GM13977 (cell line): Measurements from ENCODE around the gene NEU1.

Source experiments
- DNase-seq: peaks from one replicate; pipeline ENCODE4 v3.0.0; 2012; ENCODE audit warnings: low spot score
- in situ Hi-C: fragments of 300-500 bp; cut with MboI; formaldehyde crosslinking; loops from one replicate; pipeline ENCODE4 v1.12.0; 2022; ENCODE audit warnings: low sequenced_read_pairs, low pct_unique_long_range_greater_than_20kb, mixed read lengths, inconsistent platforms; ENCODE audit not compliant: unreplicated experiment
- TF ChIP-seq, protein P1 (sequence below): IDR thresholded peaks from 2 replicates; pipeline ENCODE4 v1.5.1; 2012; ENCODE audit warnings: mild to moderate bottlenecking, control low read depth; ENCODE audit not compliant: insufficient read depth; ENCODE audit errors: extremely low read depth, missing control alignments

Gene NEU1

DNA sequence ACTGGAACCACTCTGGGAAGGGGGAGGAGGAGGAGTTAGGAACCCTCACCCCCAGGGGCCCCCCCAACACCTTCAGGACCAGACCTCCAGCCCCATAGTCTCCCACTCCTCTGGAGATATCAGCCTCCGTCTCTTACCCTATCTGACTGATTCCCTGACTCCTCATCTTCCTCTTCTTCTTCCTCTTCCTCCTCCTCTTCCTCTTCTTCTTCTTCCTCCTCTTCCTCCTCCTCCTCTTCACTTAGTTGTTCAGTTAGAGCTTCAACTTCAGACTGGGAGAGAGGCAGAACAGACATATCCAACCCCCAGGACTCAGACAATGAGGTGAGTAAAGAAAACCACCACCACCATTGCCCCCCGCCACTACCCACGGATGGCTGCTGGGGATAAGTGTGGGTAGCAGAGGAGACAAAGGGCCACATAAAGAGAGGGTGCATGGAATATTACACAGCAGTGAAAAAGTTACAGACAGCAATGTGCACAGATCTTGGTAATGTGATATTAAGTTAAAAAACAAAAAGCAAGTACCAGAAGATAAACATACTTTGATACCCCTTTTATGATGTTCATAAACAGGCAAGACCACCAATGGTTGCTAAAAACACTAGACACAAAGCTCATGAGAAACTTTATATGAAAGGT is 26.8 kb upstream of the NEU1 start:
- TF ChIP-seq, protein P1, sequence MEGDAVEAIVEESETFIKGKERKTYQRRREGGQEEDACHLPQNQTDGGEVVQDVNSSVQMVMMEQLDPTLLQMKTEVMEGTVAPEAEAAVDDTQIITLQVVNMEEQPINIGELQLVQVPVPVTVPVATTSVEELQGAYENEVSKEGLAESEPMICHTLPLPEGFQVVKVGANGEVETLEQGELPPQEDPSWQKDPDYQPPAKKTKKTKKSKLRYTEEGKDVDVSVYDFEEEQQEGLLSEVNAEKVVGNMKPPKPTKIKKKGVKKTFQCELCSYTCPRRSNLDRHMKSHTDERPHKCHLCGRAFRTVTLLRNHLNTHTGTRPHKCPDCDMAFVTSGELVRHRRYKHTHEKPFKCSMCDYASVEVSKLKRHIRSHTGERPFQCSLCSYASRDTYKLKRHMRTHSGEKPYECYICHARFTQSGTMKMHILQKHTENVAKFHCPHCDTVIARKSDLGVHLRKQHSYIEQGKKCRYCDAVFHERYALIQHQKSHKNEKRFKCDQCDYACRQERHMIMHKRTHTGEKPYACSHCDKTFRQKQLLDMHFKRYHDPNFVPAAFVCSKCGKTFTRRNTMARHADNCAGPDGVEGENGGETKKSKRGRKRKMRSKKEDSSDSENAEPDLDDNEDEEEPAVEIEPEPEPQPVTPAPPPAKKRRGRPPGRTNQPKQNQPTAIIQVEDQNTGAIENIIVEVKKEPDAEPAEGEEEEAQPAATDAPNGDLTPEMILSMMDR = no peak
- DNase-seq = no peak
- in situ Hi-C loops = no loop called here

DNA sequence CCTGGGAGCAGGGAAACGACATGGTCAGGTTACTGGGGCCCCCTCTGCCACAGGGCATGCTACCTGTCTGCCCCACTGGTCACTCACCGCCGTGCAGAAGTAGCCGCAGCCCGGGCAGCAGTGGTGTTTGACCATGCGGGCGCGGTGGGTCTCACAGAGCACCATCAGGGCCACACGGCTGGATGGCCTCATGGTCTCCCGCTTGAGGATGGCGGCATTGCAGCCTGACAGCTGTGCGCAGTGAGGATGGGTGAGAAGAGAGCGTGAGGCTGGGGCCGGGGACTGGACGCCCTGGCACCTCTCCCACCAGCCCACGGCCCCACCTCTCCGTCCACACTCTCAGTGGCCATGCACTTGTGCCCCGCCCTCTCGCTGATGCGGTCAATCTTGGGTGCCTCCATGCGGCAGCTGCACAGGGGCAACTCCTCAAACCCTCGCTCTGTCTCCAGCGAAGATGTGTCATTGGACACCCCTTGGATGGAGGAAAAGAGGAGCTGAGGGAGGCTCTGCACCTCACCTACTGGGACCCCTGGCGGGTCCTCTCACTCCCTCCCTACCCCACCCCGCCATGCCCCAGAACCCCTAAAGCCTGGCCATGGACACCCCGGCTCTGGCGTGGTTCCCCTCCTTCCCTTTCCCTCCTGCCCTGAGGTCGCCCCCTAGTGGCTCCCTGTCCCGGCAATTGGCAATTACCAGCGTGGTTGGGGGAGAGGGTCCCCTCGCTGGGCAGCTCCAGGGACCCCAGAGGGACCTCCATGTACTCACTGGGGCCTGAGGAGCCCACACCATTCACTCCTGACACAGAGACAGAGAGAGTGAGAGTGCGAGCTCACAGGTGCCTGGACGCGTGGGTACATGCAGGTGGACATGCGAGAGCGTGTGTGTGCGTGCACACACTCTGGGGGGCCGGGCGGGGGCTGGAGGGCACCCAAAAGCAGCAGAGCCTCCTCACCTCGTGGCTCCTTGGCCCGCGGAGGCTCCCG is 25.9 kb upstream of the NEU1 start:
- in situ Hi-C loops = no loop called here
- TF ChIP-seq, protein P1 = peak; percentile 91
- DNase-seq = peak; percentile 73

DNA sequence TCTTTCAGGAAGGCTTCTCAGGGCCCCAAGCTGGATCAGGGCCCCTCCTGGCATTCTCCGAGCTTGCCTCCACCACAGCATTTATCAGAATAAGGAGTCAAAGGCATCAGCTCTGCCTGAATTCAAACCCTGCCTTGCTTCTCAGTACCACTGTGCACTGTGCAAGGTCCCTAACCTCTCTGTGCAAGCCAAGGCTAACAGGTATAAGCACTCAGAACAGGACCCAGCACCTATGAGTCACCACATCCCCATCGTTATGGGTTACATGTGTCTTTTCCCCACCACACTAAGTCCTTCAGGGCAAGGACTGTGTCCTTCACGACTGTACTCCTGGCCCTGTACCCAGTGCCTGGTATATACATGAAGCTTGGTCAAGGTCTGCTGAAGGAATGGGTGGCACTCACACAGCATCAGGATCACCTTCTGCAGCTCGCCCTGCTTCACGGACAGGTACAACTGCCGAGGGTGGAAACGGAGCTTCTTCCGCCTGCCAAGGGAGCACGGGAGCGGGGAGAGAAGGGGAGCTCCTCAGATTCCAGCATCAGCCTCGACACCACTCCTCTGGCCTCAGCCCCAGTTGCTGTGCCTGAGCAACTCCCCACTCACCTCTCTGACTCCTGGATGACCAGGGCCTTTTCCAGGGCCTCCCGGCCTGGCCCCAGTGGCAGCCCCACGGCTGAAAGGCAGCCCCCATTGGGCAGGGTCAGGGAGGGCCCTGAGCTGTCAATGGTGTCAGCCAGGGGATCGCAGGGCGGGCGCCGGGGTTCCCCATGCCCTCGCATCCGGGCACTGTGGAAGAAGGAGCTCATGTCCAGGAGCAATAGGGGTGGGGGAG is 24.8 kb upstream of the NEU1 start:
- TF ChIP-seq, protein P1 = no peak
- DNase-seq = no peak
- in situ Hi-C loops = no loop called here

DNA sequence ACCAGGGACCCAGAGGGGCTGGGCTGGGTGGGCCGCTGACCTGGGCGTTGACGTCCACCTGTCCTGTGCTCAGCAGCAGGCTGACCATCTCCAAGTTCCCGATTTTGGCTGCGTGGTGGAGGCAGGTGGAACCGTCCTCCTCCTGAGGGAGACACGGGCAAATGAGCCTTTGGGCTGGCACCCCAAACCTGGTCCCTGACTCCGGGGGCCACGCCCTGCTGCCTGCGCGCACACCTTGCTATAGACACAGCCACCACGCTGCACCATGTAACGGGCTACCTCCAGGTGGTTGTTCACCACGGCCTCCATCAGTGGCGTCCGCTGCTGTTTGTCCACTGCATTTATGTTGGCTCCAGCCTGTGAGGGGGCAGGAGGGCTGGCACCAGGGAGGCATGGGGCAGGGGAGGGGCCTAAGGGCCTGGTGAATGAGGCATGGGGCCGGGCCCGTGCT is 23.9 kb upstream of the NEU1 start:
- DNase-seq = no peak
- TF ChIP-seq, protein P1 = no peak
- in situ Hi-C loops = no loop called here

DNA sequence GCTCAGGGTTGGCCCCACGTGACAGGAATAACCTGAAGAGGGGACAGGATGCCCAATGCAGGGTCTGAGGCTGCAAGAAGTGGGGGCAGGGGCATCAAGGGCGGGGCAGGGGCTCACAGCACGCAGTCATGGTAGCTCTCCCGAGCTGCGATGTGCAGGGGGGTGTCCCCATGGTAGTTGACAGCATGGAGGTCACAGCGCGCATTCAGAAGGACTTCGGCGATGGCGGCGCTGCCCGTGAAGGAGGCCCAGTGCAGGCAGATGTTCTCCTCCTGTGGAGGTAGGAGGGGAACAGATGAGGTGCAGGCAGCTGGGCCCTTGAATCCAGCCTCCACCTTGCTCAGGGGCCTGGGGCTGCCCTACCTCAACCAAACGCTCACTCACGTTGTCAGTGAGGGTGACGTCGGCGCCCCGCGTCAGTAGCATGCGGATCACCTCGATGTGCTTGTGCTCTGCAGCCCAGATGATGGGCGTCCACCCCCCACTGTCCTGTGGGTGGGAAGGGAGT is 22.0 kb upstream of the NEU1 start:
- TF ChIP-seq, protein P1 = no peak
- DNase-seq = no peak
- in situ Hi-C loops = no loop called here

DNA sequence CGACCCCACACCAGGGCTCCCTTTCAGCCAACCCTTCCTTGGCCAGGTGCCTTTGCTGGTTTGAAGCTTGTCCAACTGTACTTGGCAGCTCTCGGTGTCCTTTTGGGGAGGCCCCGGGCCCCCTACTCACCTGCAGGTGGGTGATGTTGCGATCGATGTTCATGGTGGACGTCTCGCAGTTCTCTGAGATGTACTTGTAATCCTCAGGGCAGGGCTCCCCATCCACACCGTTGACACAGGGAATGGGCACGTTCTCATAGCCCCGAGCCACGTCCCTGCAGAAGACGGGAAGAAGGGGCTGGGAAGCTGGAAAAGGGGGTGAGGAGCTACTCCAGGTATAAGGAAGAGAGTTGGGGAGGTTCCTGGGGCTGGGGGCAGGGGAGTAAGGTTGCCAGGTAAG is 21.1 kb upstream of the NEU1 start:
- TF ChIP-seq, protein P1 = no peak
- no peak for DNase-seq
- in situ Hi-C loops = no loop called here
